CD4-positive, alpha-beta T cell treated with Interferon gamma for 1 hour (primary cell): ENCODE data around the gene ADAMTS2.
"Not testable (repeated sequence)": the region's sequence is repeated elsewhere in the genome, so short reads cannot be mapped to it uniquely, and the experiment has no call there.

Experiments
- DNase-seq: peaks from one replicate; pipeline ENCODE4 v3.0.0-alpha.2; 2020

ADAMTS2 gene

GRCh38 chr5:179325296-179326031 is 19.8 kb downstream of the ADAMTS2 start:
- no peak for DNase-seq

- DNase-seq, result no peak
These were observed 20.4 kb downstream of the ADAMTS2 start for GRCh38 chr5:179324760-179325295.

GRCh38 chr5:179324316-179324715 is 20.9 kb downstream of the ADAMTS2 start:
- DNase-seq, result not testable (repeated sequence)

- no peak for DNase-seq
These were observed 22.0 kb downstream of the ADAMTS2 start for GRCh38 chr5:179323026-179323870.

- DNase-seq, result no peak
These were observed 22.9 kb downstream of the ADAMTS2 start for GRCh38 chr5:179322071-179323025.

- DNase-seq, result no peak
These were observed 23.9 kb downstream of the ADAMTS2 start for GRCh38 chr5:179321206-179321987.

GRCh38 chr5:179319741-179320281 is 25.4 kb downstream of the ADAMTS2 start:
- no peak for DNase-seq

- DNase-seq, result no peak
These were observed 26.1 kb downstream of the ADAMTS2 start for GRCh38 chr5:179319123-179319522.

GRCh38 chr5:179318221-179318955 is 26.9 kb downstream of the ADAMTS2 start:
- no peak for DNase-seq

- DNase-seq, result no peak
These were observed 27.6 kb downstream of the ADAMTS2 start for GRCh38 chr5:179317411-179318220.

GRCh38 chr5:179316982-179317381 is 28.3 kb downstream of the ADAMTS2 start:
- no peak for DNase-seq

GRCh38 chr5:179316111-179316551 is 29.1 kb downstream of the ADAMTS2 start:
- no peak for DNase-seq

- no peak for DNase-seq
These were observed 29.8 kb downstream of the ADAMTS2 start for GRCh38 chr5:179315356-179315890.

- DNase-seq, result no peak
These were observed 30.5 kb downstream of the ADAMTS2 start for GRCh38 chr5:179314606-179315355.

GRCh38 chr5:179313849-179314521 is 31.3 kb downstream of the ADAMTS2 start:
- DNase-seq, result no peak

GRCh38 chr5:179312557-179313235 is 32.6 kb downstream of the ADAMTS2 start:
- no peak for DNase-seq

GRCh38 chr5:179311581-179311980 is 33.7 kb downstream of the ADAMTS2 start:
- DNase-seq, result no peak

GRCh38 chr5:179311091-179311470 is 34.2 kb downstream of the ADAMTS2 start:
- DNase-seq, result no peak
